ENCODE results near the gene SLC37A2.

Gene SLC37A2

GRCh38 chr11:125071846-125072217 is 8.7 kb downstream of the SLC37A2 start:
- no peak for DNase-seq

- no peak for DNase-seq
Observed at GRCh38 chr11:125072218-125072960, 9.3 kb downstream of the SLC37A2 start.

GRCh38 chr11:125072961-125073590 is 10.0 kb downstream of the SLC37A2 start:
- no peak for DNase-seq

DNA sequence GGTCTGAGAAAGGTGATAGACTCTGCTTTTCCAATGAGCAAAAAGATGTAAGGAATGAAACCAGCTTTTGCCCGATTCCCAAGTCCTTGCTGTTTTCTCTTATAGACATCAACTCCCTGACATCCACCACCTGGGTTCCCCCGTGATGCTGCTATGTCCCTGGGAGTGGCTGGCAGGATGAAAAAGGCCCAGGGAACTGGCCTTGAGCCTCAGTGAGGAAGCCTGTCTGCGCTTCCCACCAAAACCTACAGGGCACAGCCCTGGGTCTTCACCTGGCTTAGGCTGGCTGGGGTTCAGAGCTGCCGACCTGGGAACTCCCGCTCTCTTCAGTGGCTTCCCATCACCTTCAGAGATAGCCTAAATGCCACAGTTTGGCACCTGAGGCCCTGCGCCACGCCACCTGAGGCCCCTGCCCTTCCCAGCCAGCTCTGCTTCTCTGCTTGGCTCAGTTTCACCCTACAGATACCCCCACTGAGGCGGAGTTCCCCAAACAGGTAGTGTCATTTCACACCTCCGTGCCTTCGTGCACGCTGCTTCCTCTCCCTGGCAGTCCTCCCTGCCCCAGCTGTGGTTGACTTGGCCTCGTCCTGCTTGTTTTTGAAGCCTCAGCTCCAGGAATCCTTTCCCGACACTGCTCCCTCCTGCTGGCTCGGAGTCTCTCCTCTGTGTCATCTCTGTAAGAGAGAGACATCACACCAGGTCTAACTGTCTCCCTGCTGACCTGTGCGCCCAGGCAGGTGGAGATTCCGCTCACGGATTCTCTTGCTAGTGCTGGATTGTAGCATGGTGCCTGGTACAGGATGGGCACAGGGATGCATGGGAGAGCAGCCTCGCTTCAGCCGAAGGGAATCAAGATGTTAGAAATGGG is 10.7 kb downstream of the SLC37A2 start:
- no peak for DNase-seq

DNA sequence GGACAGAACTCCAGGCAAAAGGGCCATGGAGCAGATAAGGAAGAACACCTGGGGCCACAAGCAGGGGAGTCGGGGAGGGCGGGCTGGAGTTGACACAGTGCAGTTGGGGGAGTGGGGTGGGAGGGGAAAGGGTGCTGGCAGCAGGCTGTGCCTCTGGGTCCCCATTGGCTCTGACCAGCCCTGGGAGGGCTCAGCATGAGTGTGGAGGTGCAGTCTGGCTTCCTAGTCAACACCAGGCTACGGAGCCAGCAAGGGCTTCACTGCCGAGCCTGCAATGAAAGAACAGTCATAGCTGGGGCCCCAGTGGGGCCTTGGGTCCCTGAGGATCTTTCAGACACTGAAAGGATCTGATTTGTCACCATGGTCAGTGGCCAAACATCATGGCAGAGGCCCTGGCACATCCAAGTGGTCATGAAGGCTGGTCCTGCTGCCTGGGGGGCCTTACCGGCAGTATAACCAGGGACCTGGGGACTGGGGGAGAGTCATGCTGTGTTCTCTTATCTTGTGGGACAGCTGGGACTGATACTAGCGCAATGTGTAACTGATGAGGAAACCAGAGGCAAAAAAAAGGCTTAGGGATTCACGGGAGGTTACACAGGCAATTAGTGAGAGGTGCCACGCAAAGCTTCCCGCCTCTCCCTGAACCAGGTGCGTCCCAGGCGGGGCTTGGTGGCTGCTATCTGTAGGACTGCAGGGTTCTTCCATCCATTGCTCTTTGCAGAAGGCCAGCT is 11.6 kb downstream of the SLC37A2 start:
- no peak for DNase-seq

GRCh38 chr11:125075242-125075625 is 12.1 kb downstream of the SLC37A2 start:
- no peak for DNase-seq

- no peak for DNase-seq
Observed at GRCh38 chr11:125075900-125076317, 12.8 kb downstream of the SLC37A2 start.

- DNase-seq: no peak
Observed at GRCh38 chr11:125076378-125076945, 13.4 kb downstream of the SLC37A2 start.

DNA sequence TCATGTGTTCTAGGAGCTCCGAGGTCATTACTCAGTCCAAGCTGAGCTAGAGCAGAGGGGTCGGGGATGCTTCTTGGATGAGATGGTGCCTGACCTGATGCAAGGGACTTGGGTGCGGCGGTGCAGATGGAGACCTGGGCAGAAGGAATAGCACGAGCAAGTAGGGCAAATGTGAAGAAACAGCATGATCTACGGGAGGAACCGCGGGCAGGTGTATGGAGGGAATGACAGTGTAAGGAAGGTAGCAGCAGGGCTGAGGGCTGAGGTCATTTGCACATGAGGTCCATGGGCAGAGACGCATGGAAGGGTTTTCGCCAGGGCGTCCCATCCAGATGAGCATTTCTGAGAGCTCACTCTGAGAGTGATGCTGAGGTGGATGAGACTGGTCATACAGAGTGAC is 14.9 kb downstream of the SLC37A2 start:
- DNase-seq: no peak

DNA sequence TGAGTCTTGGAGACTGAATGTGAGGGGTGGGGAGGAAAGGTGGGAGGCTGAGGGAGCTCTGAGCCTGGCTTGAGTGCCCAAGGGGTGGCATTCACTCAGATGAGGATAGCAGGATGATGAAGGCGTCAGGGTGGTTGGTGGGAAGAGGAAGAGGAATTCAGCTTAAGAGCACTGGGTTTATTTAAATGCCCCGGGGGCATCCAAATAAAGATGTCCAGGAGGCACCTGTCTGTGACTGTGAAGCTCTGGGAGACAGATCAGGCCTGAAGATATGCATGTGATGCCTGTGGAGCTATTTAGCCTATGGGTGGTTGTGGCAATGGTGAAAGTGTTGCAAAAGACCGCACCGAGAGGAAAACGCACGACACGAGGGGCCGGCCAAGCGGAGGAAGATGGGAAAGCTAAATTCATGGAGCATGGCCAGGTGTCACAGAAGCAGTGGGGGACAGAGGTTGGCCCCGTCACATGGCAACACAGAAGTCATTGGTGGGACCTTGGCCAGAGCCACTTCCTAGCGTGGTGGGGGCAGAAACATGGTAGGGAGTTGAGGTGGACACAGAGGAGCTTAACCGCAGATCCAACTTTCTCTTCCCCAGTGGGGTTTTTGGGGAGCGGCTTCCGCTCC is 15.5 kb downstream of the SLC37A2 start:
- DNase-seq: no peak

GRCh38 chr11:125079151-125079877 is 16.2 kb downstream of the SLC37A2 start:
- no peak for DNase-seq

DNA sequence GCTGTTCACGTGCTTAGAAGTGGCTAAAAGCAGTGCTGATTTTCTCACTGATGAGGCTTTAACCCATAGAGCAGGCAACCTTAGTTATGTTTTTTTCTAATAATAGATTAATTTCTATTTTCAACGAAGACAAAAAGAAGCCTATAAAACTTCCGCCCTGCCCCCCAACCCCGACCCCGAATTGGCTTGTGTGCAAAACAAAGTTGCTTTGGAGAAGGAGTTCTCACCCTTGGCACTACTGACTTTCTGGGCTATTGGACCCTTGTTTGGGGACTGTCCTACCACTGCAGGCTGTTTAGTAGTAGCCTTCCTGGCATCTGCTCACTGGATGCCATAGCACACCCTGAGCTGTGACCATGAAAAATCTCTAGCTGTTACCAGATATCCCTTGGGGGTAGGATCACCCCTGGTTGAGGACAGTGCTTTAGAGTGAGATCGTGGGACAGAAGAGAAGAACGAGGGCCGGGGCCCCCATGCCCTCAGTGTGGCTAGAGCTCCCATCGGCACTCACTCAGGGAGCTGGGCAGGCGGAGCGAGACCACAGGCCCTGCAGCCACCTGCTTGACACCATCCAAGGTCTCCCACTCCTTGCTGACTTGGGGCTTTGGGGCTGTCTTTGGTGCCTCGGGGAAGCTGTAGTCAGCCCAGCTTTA is 16.9 kb downstream of the SLC37A2 start:
- no peak for DNase-seq

DNA sequence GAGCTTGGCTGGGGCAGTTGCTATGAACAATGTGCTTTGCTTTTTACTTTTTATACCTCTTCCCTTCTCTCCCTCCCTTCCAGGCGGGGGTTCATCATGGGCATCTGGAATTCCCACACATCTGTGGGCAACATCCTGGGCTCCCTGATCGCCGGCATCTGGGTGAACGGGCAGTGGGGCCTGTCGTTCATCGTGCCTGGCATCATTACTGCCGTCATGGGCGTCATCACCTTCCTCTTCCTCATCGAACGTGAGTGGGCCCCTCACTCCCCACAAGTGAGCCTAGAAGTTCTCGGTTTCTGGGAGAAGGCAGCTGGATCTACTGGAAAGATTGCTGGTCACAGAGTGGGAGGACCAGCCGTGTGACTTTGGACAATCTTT is 17.4 kb downstream of the SLC37A2 start:
- no peak for DNase-seq

- no peak for DNase-seq
Observed at GRCh38 chr11:125081098-125081798, 18.1 kb downstream of the SLC37A2 start.

- no peak for DNase-seq
Observed at GRCh38 chr11:125082040-125082439, 18.9 kb downstream of the SLC37A2 start.

- no peak for DNase-seq
Observed at GRCh38 chr11:125082611-125083311, 19.7 kb downstream of the SLC37A2 start.

GRCh38 chr11:125083312-125084056 is 20.4 kb downstream of the SLC37A2 start:
- no peak for DNase-seq

GRCh38 chr11:125084057-125084416 is 20.9 kb downstream of the SLC37A2 start:
- DNase-seq: no peak

- DNase-seq: no peak
Observed at GRCh38 chr11:125084761-125085231, 21.7 kb downstream of the SLC37A2 start.
